NB4 (cell line): Measurements from ENCODE around the gene C2CD4D.

Experiments used
- CTCF ChIP-seq: IDR thresholded peaks from one replicate; pipeline ENCODE4 v1.5.1; 2012; ENCODE audit warnings: low read depth, low read length
- MAX ChIP-seq: IDR thresholded peaks from 2 replicates; pipeline ENCODE4 v1.6.1; 2011; ENCODE audit warnings: low read depth, low read length
- MYC ChIP-seq: IDR thresholded peaks from 2 replicates; pipeline ENCODE4 v1.6.1; 2011; ENCODE audit warnings: low read depth, low read length
- POLR2A ChIP-seq: IDR thresholded peaks from 2 replicates; pipeline ENCODE4 v1.6.1; 2011; ENCODE audit warnings: mild to moderate bottlenecking; ENCODE audit not compliant: insufficient read length; ENCODE audit errors: extremely low read depth

GRCh38 chr1:151802372-151802771, 37.2 kb downstream of the C2CD4D start:
- TF ChIP-seq MAX, result no peak
- TF ChIP-seq POLR2A, result no peak
- TF ChIP-seq CTCF, result no peak
- no peak for TF ChIP-seq MYC
